Measurements from ENCODE around the gene ISM1. TPM values are rescaled to one million over a fixed set of nuclear protein-coding genes. Genes with fewer than 3 reads are reported as not detected.

The ISM1 gene
- total RNA-seq, 1 donor from 2014 or later, result 0.36 TPM

DNA sequence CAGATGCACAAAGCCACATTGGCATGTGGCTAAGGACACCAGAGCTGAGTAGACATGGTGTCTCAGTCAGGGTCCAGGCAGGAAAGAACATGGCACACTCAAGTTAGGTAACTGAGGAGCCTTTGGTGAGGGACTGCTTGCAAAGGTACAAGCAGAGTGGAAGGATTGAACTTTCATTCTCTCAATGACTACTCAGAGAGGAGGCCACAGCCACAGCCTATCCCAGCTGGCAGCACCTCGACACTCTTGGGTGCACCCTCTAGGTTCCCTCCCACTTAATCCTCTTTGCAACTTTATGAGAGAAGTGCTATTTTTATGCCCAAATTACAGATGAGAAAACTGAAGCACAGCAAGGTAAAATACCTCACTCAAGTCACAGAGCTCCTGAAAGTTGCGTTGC is 73.4 kb downstream of the ISM1 start:
- TF ChIP-seq, protein P1, sequence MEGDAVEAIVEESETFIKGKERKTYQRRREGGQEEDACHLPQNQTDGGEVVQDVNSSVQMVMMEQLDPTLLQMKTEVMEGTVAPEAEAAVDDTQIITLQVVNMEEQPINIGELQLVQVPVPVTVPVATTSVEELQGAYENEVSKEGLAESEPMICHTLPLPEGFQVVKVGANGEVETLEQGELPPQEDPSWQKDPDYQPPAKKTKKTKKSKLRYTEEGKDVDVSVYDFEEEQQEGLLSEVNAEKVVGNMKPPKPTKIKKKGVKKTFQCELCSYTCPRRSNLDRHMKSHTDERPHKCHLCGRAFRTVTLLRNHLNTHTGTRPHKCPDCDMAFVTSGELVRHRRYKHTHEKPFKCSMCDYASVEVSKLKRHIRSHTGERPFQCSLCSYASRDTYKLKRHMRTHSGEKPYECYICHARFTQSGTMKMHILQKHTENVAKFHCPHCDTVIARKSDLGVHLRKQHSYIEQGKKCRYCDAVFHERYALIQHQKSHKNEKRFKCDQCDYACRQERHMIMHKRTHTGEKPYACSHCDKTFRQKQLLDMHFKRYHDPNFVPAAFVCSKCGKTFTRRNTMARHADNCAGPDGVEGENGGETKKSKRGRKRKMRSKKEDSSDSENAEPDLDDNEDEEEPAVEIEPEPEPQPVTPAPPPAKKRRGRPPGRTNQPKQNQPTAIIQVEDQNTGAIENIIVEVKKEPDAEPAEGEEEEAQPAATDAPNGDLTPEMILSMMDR (IDR thresholded peaks at IDR 0.05; ENCODE audit: unreplicated experiment), result no peak
- DNase-seq (ENCODE audit: low spot score, unreplicated experiment), result no peak
- no peaks in the 10 kb centered on the region for H3K9me3 Mint-ChIP-seq (ENCODE audit: low read depth)

DNA sequence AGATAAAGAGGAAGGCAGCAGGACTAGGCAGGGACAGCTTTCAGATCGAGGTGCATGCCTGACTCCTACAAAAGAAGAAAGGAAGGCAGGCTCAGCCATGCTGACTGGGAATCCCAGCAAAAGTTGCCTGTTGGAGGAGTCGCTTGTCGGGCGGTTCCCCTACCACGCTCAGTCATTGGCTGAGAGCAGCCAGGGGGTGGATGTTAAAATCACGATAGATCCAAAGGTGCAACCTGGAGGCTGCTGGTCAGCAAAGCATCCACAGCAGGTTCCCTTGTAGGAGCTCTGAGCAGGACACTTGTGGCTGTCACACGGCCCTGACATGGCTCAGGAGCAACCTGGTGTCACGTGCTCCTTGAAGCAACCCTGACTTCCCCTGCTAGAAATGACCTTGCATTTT is 74.6 kb downstream of the ISM1 start:
- Mint-ChIP-seq H3K36me3 (ENCODE audit: insufficient read depth) (no peaks in the 10 kb centered on the region), H3K9me3 (ENCODE audit: low read depth) (no peaks in the 10 kb centered on the region), H3K27ac (no peak overlapping the region), H3K4me1 (ENCODE audit: low read depth) (no peaks in the 10 kb centered on the region), H3K27me3 (peaks cover 5% of the 10 kb centered on the region), H3K4me3 (ENCODE audit: low read depth) (no peak overlapping the region)
- TF ChIP-seq, protein P1 (IDR thresholded peaks at IDR 0.05; ENCODE audit: unreplicated experiment), result no peak
- no peak for DNase-seq (ENCODE audit: low spot score, unreplicated experiment)

More for the DNA sequence above, 73.4 kb downstream of the ISM1 start:
- no peak overlapping the region for H3K4me3 Mint-ChIP-seq (ENCODE audit: low read depth)
- no peak overlapping the region for H3K27ac Mint-ChIP-seq
- H3K27me3 Mint-ChIP-seq, result peaks cover 5% of the 10 kb centered on the region
- H3K36me3 Mint-ChIP-seq (ENCODE audit: insufficient read depth), result no peaks in the 10 kb centered on the region
- no peaks in the 10 kb centered on the region for H3K4me1 Mint-ChIP-seq (ENCODE audit: low read depth)

DNA sequence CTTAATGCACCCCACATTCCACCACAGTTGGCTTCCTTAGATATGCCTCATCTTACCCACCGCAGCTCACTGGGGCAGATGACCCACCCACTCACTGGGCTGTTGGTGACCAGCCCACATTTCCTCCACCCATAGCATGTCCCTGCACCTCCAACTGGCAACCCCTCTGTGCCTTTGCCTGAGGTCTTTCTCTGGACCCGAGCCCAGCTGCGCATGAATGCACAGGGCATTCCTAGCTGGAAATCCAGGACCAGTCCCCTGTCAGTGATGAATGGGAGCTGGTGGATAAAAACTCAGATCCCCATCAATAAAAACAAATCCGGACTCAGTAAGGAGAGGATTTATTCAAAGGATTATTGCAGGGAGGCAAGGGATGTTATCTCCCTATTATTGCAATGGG is 75.0 kb downstream of the ISM1 start:
- Mint-ChIP-seq H3K4me3 (ENCODE audit: low read depth) (no peak overlapping the region), H3K4me1 (ENCODE audit: low read depth) (no peaks in the 10 kb centered on the region), H3K27me3 (peaks cover 5% of the 10 kb centered on the region), H3K36me3 (ENCODE audit: insufficient read depth) (no peaks in the 10 kb centered on the region), H3K9me3 (ENCODE audit: low read depth) (no peaks in the 10 kb centered on the region), H3K27ac (no peak overlapping the region)
- DNase-seq (ENCODE audit: low spot score, unreplicated experiment), result no peak
- TF ChIP-seq, protein P1 (IDR thresholded peaks at IDR 0.05; ENCODE audit: unreplicated experiment), result no peak

DNA sequence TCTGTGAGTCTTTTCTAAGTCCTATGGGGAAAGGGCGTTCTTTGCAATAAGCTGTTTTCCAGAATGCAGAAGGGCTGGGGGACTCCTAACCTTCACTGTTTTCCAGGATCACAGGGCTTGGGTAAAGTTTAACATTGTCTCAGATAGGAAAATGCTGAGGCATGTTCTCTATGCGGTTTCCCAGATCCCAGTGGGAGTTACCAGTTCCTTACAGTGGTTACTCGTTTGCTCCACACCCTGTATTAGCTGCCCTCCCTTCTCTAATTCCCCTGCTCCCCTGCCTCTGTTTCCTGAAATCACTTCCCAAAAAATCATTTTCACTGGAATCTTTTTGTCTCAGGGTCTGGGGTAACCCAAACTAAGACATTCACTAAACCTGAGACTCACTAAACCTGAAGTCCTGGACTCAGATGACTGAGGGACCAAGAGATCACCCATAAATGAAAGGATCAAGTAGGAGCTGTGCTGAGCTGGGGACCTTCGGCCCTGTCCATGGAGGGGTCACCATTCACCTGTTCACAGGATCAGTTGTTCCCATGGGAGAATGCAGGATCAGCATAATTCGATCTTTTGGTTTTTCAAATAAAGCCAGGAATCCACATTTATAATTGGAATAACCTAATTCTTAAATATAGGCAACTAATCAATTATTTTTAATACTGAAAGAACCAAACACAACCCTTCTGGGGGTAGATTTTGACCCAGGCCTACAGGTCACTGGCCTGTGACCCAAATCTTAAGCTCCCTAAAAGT is 76.2 kb downstream of the ISM1 start:
- TF ChIP-seq, protein P1 (IDR thresholded peaks at IDR 0.05; ENCODE audit: unreplicated experiment), result no peak
- no peak for DNase-seq (ENCODE audit: low spot score, unreplicated experiment)
- Mint-ChIP-seq H3K9me3 (ENCODE audit: low read depth) (no peaks in the 10 kb centered on the region), H3K4me1 (ENCODE audit: low read depth) (no peaks in the 10 kb centered on the region), H3K27me3 (peaks cover 5% of the 10 kb centered on the region), H3K27ac (no peak overlapping the region), H3K4me3 (ENCODE audit: low read depth) (no peak overlapping the region), H3K36me3 (ENCODE audit: insufficient read depth) (no peaks in the 10 kb centered on the region)

DNA sequence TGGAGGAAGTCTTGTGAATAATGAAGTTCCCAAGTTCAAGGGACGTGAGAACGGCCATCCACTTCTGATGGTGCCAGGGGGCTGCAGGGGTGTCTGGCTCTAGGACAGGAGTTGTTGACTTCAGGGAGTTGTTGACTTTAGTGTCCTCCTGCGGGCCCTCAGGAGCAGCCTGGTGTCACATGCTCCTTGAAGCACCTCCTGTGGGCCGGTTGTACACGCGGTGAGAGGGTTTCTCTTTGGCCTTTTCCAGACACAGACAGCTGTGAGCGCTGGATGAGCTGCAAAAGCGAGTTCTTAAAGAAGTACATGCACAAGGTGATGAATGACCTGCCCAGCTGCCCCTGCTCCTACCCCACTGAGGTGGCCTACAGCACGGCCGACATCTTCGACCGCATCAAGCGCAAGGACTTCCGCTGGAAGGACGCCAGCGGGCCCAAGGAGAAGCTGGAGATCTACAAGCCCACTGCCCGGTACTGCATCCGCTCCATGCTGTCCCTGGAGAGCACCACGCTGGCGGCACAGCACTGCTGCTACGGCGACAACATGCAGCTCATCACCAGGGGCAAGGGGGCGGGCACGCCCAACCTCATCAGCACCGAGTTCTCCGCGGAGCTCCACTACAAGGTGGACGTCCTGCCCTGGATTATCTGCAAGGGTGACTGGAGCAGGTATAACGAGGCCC is 77.8 kb downstream of the ISM1 start:
- Mint-ChIP-seq H3K27me3 (peaks cover 5% of the 10 kb centered on the region), H3K4me3 (ENCODE audit: low read depth) (no peak overlapping the region), H3K9me3 (ENCODE audit: low read depth) (no peaks in the 10 kb centered on the region), H3K4me1 (ENCODE audit: low read depth) (no peaks in the 10 kb centered on the region), H3K27ac (no peak overlapping the region), H3K36me3 (ENCODE audit: insufficient read depth) (no peaks in the 10 kb centered on the region)
- TF ChIP-seq, protein P1 (IDR thresholded peaks at IDR 0.05; ENCODE audit: unreplicated experiment), result no peak
- no peak for DNase-seq (ENCODE audit: low spot score, unreplicated experiment)

All from progenitor cell of endocrine pancreas (in vitro differentiated cells).